ENCODE data around the gene SMU1.

Gene SMU1

GRCh38 chr9:33110686-33111085 lies 34.2 kb upstream of the SMU1 start:
- DNase-seq (ENCODE audit: low read depth in 2 of 2): no peak
- no peak overlapping the region for H3K4me3 ChIP-seq (replicated peaks in 1 of 2; ENCODE audit: low read depth in 2 of 2, low read length in 2 of 2)
- TF ChIP-seq CTCF (IDR thresholded peaks at IDR 0.05; ENCODE audit: low read depth, low read length): no peak

GRCh38 chr9:33109850-33110595 lies 33.5 kb upstream of the SMU1 start:
- no peak for DNase-seq (ENCODE audit: low read depth in 2 of 2)
- H3K4me3 ChIP-seq (replicated peaks in 1 of 2; ENCODE audit: low read depth in 2 of 2, low read length in 2 of 2): no peak overlapping the region
- TF ChIP-seq CTCF (IDR thresholded peaks at IDR 0.05; ENCODE audit: low read depth, low read length): no peak

GRCh38 chr9:33109097-33109496 lies 32.6 kb upstream of the SMU1 start:
- DNase-seq (ENCODE audit: low read depth in 2 of 2): no peak
- TF ChIP-seq CTCF (IDR thresholded peaks at IDR 0.05; ENCODE audit: low read depth, low read length): no peak
- no peak overlapping the region for H3K4me3 ChIP-seq (replicated peaks in 1 of 2; ENCODE audit: low read depth in 2 of 2, low read length in 2 of 2)

GRCh38 chr9:33108472-33108871 lies 32.0 kb upstream of the SMU1 start:
- no peak for DNase-seq (ENCODE audit: low read depth in 2 of 2)
- TF ChIP-seq CTCF (IDR thresholded peaks at IDR 0.05; ENCODE audit: low read depth, low read length): no peak
- H3K4me3 ChIP-seq (replicated peaks in 1 of 2; ENCODE audit: low read depth in 2 of 2, low read length in 2 of 2): no peak overlapping the region

- no peak for DNase-seq (ENCODE audit: low read depth in 2 of 2)
- H3K4me3 ChIP-seq (replicated peaks in 1 of 2; ENCODE audit: low read depth in 2 of 2, low read length in 2 of 2): no peak overlapping the region
- no peak for TF ChIP-seq CTCF (IDR thresholded peaks at IDR 0.05; ENCODE audit: low read depth, low read length)
Measured at GRCh38 chr9:33107762-33108161, 31.3 kb upstream of the SMU1 start.

GRCh38 chr9:33106827-33107621 lies 30.6 kb upstream of the SMU1 start:
- peak; percentile 72 to 92 for DNase-seq (ENCODE audit: low read depth in 2 of 2)
- no peak for TF ChIP-seq CTCF (IDR thresholded peaks at IDR 0.05; ENCODE audit: low read depth, low read length)
- H3K4me3 ChIP-seq (replicated peaks in 1 of 2; ENCODE audit: low read depth in 2 of 2, low read length in 2 of 2): no peak overlapping the region

Measured in cardiac fibroblast (primary cell).